DND-41 (cell line): Measurements from ENCODE around the gene EXOC4.

ENCODE experiments used
- EZH2 ChIP-seq: IDR thresholded peaks from 3 replicates; pipeline ENCODE4 v1.6.1; 2012; ENCODE audit warnings: borderline replicate concordance, low read depth, mild to moderate bottlenecking, moderate library complexity, low read length, inconsistent platforms; ENCODE audit not compliant: severe bottlenecking
- TF ChIP-seq, protein P1 (sequence below): IDR thresholded peaks from 2 replicates; pipeline ENCODE4 v1.5.1; 2012; ENCODE audit warnings: borderline replicate concordance, low read length, moderate library complexity, mild to moderate bottlenecking; ENCODE audit not compliant: poor library complexity, severe bottlenecking; ENCODE audit errors: extremely low read depth

DNA sequence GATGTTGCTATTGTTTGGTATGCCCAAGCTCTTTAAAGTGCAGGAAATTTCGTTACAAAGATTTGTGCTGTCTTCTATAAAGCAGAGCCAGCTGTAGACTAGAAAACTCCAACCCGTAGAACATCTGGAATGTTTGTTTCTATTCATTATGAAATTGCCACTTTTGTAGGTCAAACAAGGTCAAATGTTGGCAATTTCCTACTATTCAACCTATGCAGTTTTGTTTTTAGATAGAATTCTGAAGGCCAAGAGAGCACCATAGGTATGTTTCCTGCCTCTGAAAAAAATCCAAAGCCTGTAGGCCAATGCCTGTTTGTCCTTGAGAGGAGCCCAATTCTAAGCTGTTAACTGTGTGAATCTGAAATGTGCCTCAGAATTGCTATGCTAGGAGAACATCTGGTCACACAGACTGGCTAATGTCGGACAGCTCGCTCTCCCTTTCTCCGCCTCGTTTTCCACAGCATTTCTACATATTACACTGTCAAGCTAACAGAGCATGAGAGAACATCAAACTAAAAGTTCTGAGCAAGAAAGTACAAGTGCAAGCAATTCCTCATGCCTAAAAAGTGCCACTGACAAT is 607.1 kb downstream of the EXOC4 start:
- TF ChIP-seq, protein P1, sequence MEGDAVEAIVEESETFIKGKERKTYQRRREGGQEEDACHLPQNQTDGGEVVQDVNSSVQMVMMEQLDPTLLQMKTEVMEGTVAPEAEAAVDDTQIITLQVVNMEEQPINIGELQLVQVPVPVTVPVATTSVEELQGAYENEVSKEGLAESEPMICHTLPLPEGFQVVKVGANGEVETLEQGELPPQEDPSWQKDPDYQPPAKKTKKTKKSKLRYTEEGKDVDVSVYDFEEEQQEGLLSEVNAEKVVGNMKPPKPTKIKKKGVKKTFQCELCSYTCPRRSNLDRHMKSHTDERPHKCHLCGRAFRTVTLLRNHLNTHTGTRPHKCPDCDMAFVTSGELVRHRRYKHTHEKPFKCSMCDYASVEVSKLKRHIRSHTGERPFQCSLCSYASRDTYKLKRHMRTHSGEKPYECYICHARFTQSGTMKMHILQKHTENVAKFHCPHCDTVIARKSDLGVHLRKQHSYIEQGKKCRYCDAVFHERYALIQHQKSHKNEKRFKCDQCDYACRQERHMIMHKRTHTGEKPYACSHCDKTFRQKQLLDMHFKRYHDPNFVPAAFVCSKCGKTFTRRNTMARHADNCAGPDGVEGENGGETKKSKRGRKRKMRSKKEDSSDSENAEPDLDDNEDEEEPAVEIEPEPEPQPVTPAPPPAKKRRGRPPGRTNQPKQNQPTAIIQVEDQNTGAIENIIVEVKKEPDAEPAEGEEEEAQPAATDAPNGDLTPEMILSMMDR = no peak
- no peak for TF ChIP-seq EZH2
